Hematopoietic multipotent progenitor cell treated with erythropoietin and hydrocortisone succinate and interleukin-3 and kit ligand, for 6 days (in vitro differentiated cells): Measurements from ENCODE around the gene TMEM11.

Source experiments
- DNase-seq: peaks from one replicate; pipeline ENCODE4 v3.0.0-alpha.2; 2015

TMEM11 gene

GRCh38 chr17:21214015-21214776, at the start of gene TMEM11:
TMEM11 (minus strand) TSS chr17:21214161; CDS start chr17:21214152, 9 bp downstream.
- DNase-seq, result peak; percentile 97

GRCh38 chr17:21263376-21263775, 49.4 kb upstream of the TMEM11 start:
- no peak for DNase-seq

- DNase-seq, result no peak
These were observed 48.5 kb upstream of the TMEM11 start for GRCh38 chr17:21262259-21262993.

- no peak for DNase-seq
These were observed 44.6 kb upstream of the TMEM11 start for GRCh38 chr17:21258593-21258992.

- DNase-seq, result no peak
These were observed 39.9 kb upstream of the TMEM11 start for GRCh38 chr17:21253646-21254441.

GRCh38 chr17:21252796-21253645, 39.1 kb upstream of the TMEM11 start, which contains the start of gene NATD1:
NATD1 (minus strand) TSS chr17:21253410; CDS start chr17:21253264, 146 bp downstream.
- peak; percentile 91 for DNase-seq

GRCh38 chr17:21252289-21252795, 38.4 kb upstream of the TMEM11 start:
- DNase-seq, result no peak

- no peak for DNase-seq
These were observed 37.5 kb upstream of the TMEM11 start for GRCh38 chr17:21251337-21252010.

GRCh38 chr17:21250854-21251253, 36.9 kb upstream of the TMEM11 start:
- DNase-seq, result no peak

GRCh38 chr17:21249920-21250703, 36.2 kb upstream of the TMEM11 start:
- DNase-seq, result peak; percentile 22

- no peak for DNase-seq
These were observed 35.3 kb upstream of the TMEM11 start for GRCh38 chr17:21249086-21249795.

GRCh38 chr17:21248500-21248899, 34.5 kb upstream of the TMEM11 start:
- DNase-seq, result peak; percentile 33

- DNase-seq, result peak; percentile 28
These were observed 33.7 kb upstream of the TMEM11 start for GRCh38 chr17:21247552-21248258.

GRCh38 chr17:21246698-21247097, 32.7 kb upstream of the TMEM11 start:
- no peak for DNase-seq

GRCh38 chr17:21245639-21246084, 31.7 kb upstream of the TMEM11 start:
- no peak for DNase-seq

GRCh38 chr17:21243516-21244303, 29.7 kb upstream of the TMEM11 start:
- no peak for DNase-seq

GRCh38 chr17:21242780-21243515, 29.0 kb upstream of the TMEM11 start:
- no peak for DNase-seq
